Activated CD8-positive, alpha-beta T cell treated with anti-CD3 and anti-CD28 coated beads, Interleukin-2, amount 10 ng/mL, durations not matched to agents 7 days and 5 days (primary cell): ENCODE results near the gene PRKAA2. TPM values are rescaled to one million over a fixed set of nuclear protein-coding genes. Genes with fewer than 3 reads are reported as not detected.

ENCODE experiments used
- ATAC-seq: fragments of 150-1000 bp; cut with Tn5 transposase; one replicate; pipeline ENCODE4 v1.10.0; 2021; ENCODE audit warnings: moderate library complexity
- CTCF ChIA-PET: fragments of 350-600 bp; sonication (Branson Sonifier 250); formaldehyde crosslinking; loops from one replicate; lab custom pipeline; 2021; ENCODE audit warnings: antibody characterized with exemption; lab: Charles Lee
- POLR2A ChIA-PET: fragments of 350-600 bp; sonication (Branson Sonifier 250); formaldehyde crosslinking; loops from one replicate; lab custom pipeline; 2021; ENCODE audit warnings: antibody characterized with exemption; lab: Charles Lee
- DNase-seq: peaks from one replicate; pipeline ENCODE4 v3.0.0-alpha.2; 2020
- H3K27ac Mint-ChIP-seq: one replicate; pipeline ENCODE4 v1.8.0; 2021; ENCODE audit warnings: mild to moderate bottlenecking, mixed read lengths
- H3K27me3 Mint-ChIP-seq: one replicate; pipeline ENCODE4 v1.8.0; 2021; ENCODE audit warnings: low read depth, mixed read lengths
- H3K36me3 Mint-ChIP-seq: one replicate; pipeline ENCODE4 v1.8.0; 2021; ENCODE audit warnings: low read depth, mixed read lengths
- H3K4me1 Mint-ChIP-seq: one replicate; pipeline ENCODE4 v1.8.0; 2021; ENCODE audit warnings: low read depth, mixed read lengths
- H3K4me3 Mint-ChIP-seq: one replicate; pipeline ENCODE4 v1.8.0; 2021; ENCODE audit warnings: mild to moderate bottlenecking, mixed read lengths
- H3K9me3 Mint-ChIP-seq: one replicate; pipeline ENCODE4 v1.8.0; 2022; ENCODE audit warnings: mixed read lengths; ENCODE audit not compliant: insufficient read depth
- total RNA-seq, 2 experiments: library from RNA; stranded (reverse); gene quantifications; one replicate each; pipeline ENCODE4 v1.2.3, GENCODE V29; 2021

The PRKAA2 gene
- total RNA-seq, 2 experiments from 2014 or later: not detected

GRCh38 chr1:56638248-56638647 lies 6.9 kb upstream of the PRKAA2 start:
- POLR2A ChIA-PET: no interaction called here

GRCh38 chr1:56639211-56639610 lies 5.9 kb upstream of the PRKAA2 start:
- no peak for DNase-seq
- H3K9me3 Mint-ChIP-seq: no peaks in the 10 kb centered on the region
- no peaks in the 10 kb centered on the region for H3K4me1 Mint-ChIP-seq
- peaks cover 10% of the 10 kb centered on the region for H3K27me3 Mint-ChIP-seq
- no peak overlapping the region for H3K27ac Mint-ChIP-seq
- POLR2A ChIA-PET: no interaction called here
- no peak for ATAC-seq
- no peaks in the 10 kb centered on the region for H3K36me3 Mint-ChIP-seq
- no peak overlapping the region for H3K4me3 Mint-ChIP-seq
- CTCF ChIA-PET: no interaction called here

More at GRCh38 chr1:56638248-56638647, 6.9 kb upstream of the PRKAA2 start:
- Mint-ChIP-seq H3K9me3 (no peaks in the 10 kb centered on the region), H3K4me3 (no peak overlapping the region), H3K27ac (no peak overlapping the region), H3K36me3 (no peaks in the 10 kb centered on the region), H3K27me3 (peaks cover 4% of the 10 kb centered on the region), H3K4me1 (no peaks in the 10 kb centered on the region)
- DNase-seq (no peak), ATAC-seq (no peak)
- CTCF ChIA-PET: no interaction called here

- no peaks in the 10 kb centered on the region for H3K4me1 Mint-ChIP-seq
- H3K4me3 Mint-ChIP-seq: no peak overlapping the region
- DNase-seq: no peak
- peaks cover 36% of the 10 kb centered on the region for H3K27me3 Mint-ChIP-seq
- H3K9me3 Mint-ChIP-seq: no peaks in the 10 kb centered on the region
- H3K36me3 Mint-ChIP-seq: no peaks in the 10 kb centered on the region
- no peak for ATAC-seq
- POLR2A ChIA-PET: no interaction called here
- CTCF ChIA-PET: no interaction called here
- H3K27ac Mint-ChIP-seq: no peak overlapping the region
These were observed 1.5 kb upstream of the PRKAA2 start for GRCh38 chr1:56643661-56644060.

GRCh38 chr1:56644064-56644918 lies 823 bp upstream of the PRKAA2 start:
- ChIA-PET CTCF (no interaction called here), POLR2A (no interaction called here)
- no peak overlapping the region for H3K27ac Mint-ChIP-seq
- peak overlapping the region; percentile 10 for H3K4me3 Mint-ChIP-seq
- peaks cover 36% of the 10 kb centered on the region for H3K27me3 Mint-ChIP-seq
- no peaks in the 10 kb centered on the region for H3K4me1 Mint-ChIP-seq
- H3K9me3 Mint-ChIP-seq: no peaks in the 10 kb centered on the region
- H3K36me3 Mint-ChIP-seq: no peaks in the 10 kb centered on the region
- ATAC-seq (no peak), DNase-seq (no peak)

GRCh38 chr1:56645677-56646305 lies 677 bp downstream of the PRKAA2 start:
- Mint-ChIP-seq H3K4me3 (peak overlapping the region; percentile 45), H3K27me3 (peaks cover 36% of the 10 kb centered on the region), H3K9me3 (no peaks in the 10 kb centered on the region), H3K4me1 (no peaks in the 10 kb centered on the region), H3K27ac (no peak overlapping the region), H3K36me3 (no peaks in the 10 kb centered on the region)
- ATAC-seq (no peak), DNase-seq (no peak)
- POLR2A ChIA-PET: no interaction called here
- CTCF ChIA-PET: no interaction called here

GRCh38 chr1:56646611-56647010 lies 1.5 kb downstream of the PRKAA2 start:
- Mint-ChIP-seq H3K9me3 (no peaks in the 10 kb centered on the region), H3K27me3 (peaks cover 36% of the 10 kb centered on the region), H3K4me1 (no peaks in the 10 kb centered on the region), H3K36me3 (no peaks in the 10 kb centered on the region), H3K4me3 (no peak overlapping the region), H3K27ac (no peak overlapping the region)
- DNase-seq (no peak), ATAC-seq (no peak)
- ChIA-PET CTCF (no interaction called here), POLR2A (no interaction called here)

GRCh38 chr1:56647106-56647505 lies 2.0 kb downstream of the PRKAA2 start:
- no peaks in the 10 kb centered on the region for H3K36me3 Mint-ChIP-seq
- peaks cover 36% of the 10 kb centered on the region for H3K27me3 Mint-ChIP-seq
- no peaks in the 10 kb centered on the region for H3K9me3 Mint-ChIP-seq
- no peak for DNase-seq
- H3K4me1 Mint-ChIP-seq: no peaks in the 10 kb centered on the region
- H3K27ac Mint-ChIP-seq: no peak overlapping the region
- ATAC-seq: no peak
- H3K4me3 Mint-ChIP-seq: no peak overlapping the region
- ChIA-PET CTCF (no interaction called here), POLR2A (no interaction called here)

- Mint-ChIP-seq H3K36me3 (no peaks in the 10 kb centered on the region), H3K4me1 (no peaks in the 10 kb centered on the region), H3K9me3 (no peaks in the 10 kb centered on the region), H3K27ac (no peak overlapping the region), H3K27me3 (peaks cover 30% of the 10 kb centered on the region), H3K4me3 (no peak overlapping the region)
- no peak for DNase-seq
- ATAC-seq: no peak
- CTCF ChIA-PET: no interaction called here
- POLR2A ChIA-PET: no interaction called here
These were observed 3.4 kb downstream of the PRKAA2 start for GRCh38 chr1:56648546-56648945.

GRCh38 chr1:56654126-56654923 lies 9.2 kb downstream of the PRKAA2 start:
- Mint-ChIP-seq H3K9me3 (peaks cover 6% of the 10 kb centered on the region), H3K36me3 (no peaks in the 10 kb centered on the region), H3K4me3 (no peak overlapping the region), H3K27ac (no peak overlapping the region), H3K4me1 (no peaks in the 10 kb centered on the region), H3K27me3 (no peaks in the 10 kb centered on the region)
- DNase-seq (no peak), ATAC-seq (no peak)
- ChIA-PET CTCF (no interaction called here), POLR2A (no interaction called here)

GRCh38 chr1:56655991-56656613 lies 11.0 kb downstream of the PRKAA2 start:
- H3K4me3 Mint-ChIP-seq: no peak overlapping the region
- no peaks in the 10 kb centered on the region for H3K27me3 Mint-ChIP-seq
- H3K27ac Mint-ChIP-seq: no peak overlapping the region

GRCh38 chr1:56658254-56658653 lies 13.1 kb downstream of the PRKAA2 start:
- Mint-ChIP-seq H3K27me3 (no peaks in the 10 kb centered on the region), H3K36me3 (no peaks in the 10 kb centered on the region), H3K4me3 (no peak overlapping the region), H3K9me3 (peaks cover 6% of the 10 kb centered on the region), H3K27ac (no peak overlapping the region), H3K4me1 (no peaks in the 10 kb centered on the region)
- CTCF ChIA-PET: no interaction called here
- no peak for DNase-seq
- no peak for ATAC-seq
- POLR2A ChIA-PET: no interaction called here

More at GRCh38 chr1:56655991-56656613, 11.0 kb downstream of the PRKAA2 start:
- ATAC-seq: no peak
- peaks cover 6% of the 10 kb centered on the region for H3K9me3 Mint-ChIP-seq
- DNase-seq: no peak
- H3K36me3 Mint-ChIP-seq: no peaks in the 10 kb centered on the region
- CTCF ChIA-PET: no interaction called here
- no peaks in the 10 kb centered on the region for H3K4me1 Mint-ChIP-seq
- POLR2A ChIA-PET: no interaction called here
